Motor neuron (in vitro differentiated cells): ENCODE results near the gene VWA8. TPM values are rescaled to one million over a fixed set of nuclear protein-coding genes. Genes with fewer than 3 reads are reported as not detected.
"Not testable (repeated sequence)": the region's sequence is repeated elsewhere in the genome, so short reads cannot be mapped to it uniquely, and the experiment has no call there.

ENCODE experiments used
- ATAC-seq, 8 experiments: fragments of 200-7000 bp; cut with Tn5 transposase; replicated peaks in 6 of 8; 2 replicates each; pipeline ENCODE4 v1.8.0; 2021; ENCODE audit warnings: mild to moderate bottlenecking in 8 of 8, moderate library complexity in 8 of 8
- H3K27ac ChIP-seq, 2 donors: fragments of 250-450 bp; sonication (Bioruptor Pico); 2 replicates each; pipeline ENCODE4 v1.9.0; 2021; ENCODE audit warnings: antibody characterized with exemption in 2 of 2, mild to moderate bottlenecking in 2 of 2, moderate library complexity in 1 of 2
- H3K4me1 ChIP-seq, 2 donors: fragments of 250-450 bp; sonication (Bioruptor Pico); replicated peaks in 1 of 2; 2 replicates each; pipeline ENCODE4 v1.6.1; 2021; ENCODE audit warnings: antibody characterized with exemption in 2 of 2, mild to moderate bottlenecking in 2 of 2, moderate library complexity in 1 of 2
- H3K4me3 ChIP-seq, 5 donors: fragments of 250-450 bp; sonication (Bioruptor Pico); 2 replicates each; pipeline ENCODE4 v1.9.0; 2021; ENCODE audit warnings: antibody characterized with exemption in 5 of 5, mild to moderate bottlenecking in 5 of 5, moderate library complexity in 4 of 5
- WGBS, 10 experiments: fragments of 450-650 bp; shearing (Covaris generic); methylation state at CpG; one replicate each; pipeline ENCODE4 v1.0.0; 2022; 5-methylcytosine and 5-hydroxymethylcytosine counted together
- in situ Hi-C, 9 experiments: fragments of 400-800 bp; cut with MboI; loops; one replicate each; pipeline ENCODE4 v1.15.0; 2021; ENCODE audit warnings: low sequenced_read_pairs in 9 of 9, low pct_unique_long_range_greater_than_20kb in 2 of 9; ENCODE audit not compliant: unreplicated experiment in 9 of 9
- total RNA-seq, 8 experiments: library from RNA; unstranded; fragments of 300-600 nt; gene quantifications; 2 replicates each; pipeline versions ENCODE4 v1.2.3 to v1.2.4, GENCODE V29; 2022

The VWA8 gene
- total RNA-seq, 8 experiments from 2014 or later = 9.1 to 31.7 (median 11.8) TPM

DNA sequence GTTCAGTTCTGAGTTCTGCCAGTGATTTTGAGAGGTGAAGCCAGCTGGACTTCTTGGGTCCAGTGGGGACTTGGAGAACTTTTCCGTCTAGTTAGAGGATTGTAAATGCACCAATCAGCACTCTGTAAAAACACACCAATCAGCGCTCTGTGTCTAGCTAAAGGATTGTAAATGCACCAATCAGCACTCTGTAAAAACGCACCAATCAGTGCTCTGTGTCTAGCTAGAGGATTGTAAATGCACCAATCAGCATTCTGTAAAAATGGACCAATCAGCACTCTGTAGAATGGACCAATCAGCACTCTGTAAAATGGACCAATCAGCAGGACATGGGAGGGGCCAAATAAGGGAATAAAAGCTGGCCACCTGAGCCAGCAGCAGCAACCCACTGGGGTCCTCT lies 418.1 kb downstream of the VWA8 start:
- WGBS, 10 experiments = 100% methylated on average over 1 of the region's 3 CpGs; no CpG with 5 or more reads in 8 of the 10 experiments
- H3K4me1 ChIP-seq, H3K27ac ChIP-seq, in situ Hi-C loops, H3K4me3 ChIP-seq, ATAC-seq: not testable (repeated sequence)

DNA sequence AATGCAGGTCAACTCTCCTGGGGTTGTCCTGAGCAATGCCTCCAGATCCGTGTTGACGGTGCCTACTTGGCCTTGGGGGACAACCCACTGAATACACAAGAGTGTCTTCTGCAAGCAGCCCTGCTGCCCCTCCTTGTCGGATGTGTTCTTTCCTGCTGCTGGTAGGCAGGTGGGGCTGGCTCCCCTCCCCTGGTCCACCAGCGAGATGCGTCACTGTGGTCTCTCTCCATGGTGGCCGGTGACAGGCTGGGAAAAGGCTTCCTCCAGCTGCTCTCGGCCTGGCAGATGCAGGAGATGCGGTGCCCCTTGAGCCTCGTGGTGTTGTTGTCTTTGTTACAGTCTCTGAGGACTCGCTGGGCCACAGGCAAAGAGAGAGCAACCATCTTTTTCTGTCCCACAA lies 418.6 kb downstream of the VWA8 start:
- no peak overlapping the region for H3K27ac ChIP-seq
- peaks cover 5% of the 10 kb centered on the region in 2 donors for H3K4me1 ChIP-seq
- no peak for ATAC-seq
- WGBS, 10 experiments = 30 to 100% (median 90%) methylated on average over 1 to 4 of the region's 10 CpGs; no CpG with 5 or more reads in 3 of the 10 experiments
- no peak overlapping the region for H3K4me3 ChIP-seq
- in situ Hi-C loops = no loop called here

DNA sequence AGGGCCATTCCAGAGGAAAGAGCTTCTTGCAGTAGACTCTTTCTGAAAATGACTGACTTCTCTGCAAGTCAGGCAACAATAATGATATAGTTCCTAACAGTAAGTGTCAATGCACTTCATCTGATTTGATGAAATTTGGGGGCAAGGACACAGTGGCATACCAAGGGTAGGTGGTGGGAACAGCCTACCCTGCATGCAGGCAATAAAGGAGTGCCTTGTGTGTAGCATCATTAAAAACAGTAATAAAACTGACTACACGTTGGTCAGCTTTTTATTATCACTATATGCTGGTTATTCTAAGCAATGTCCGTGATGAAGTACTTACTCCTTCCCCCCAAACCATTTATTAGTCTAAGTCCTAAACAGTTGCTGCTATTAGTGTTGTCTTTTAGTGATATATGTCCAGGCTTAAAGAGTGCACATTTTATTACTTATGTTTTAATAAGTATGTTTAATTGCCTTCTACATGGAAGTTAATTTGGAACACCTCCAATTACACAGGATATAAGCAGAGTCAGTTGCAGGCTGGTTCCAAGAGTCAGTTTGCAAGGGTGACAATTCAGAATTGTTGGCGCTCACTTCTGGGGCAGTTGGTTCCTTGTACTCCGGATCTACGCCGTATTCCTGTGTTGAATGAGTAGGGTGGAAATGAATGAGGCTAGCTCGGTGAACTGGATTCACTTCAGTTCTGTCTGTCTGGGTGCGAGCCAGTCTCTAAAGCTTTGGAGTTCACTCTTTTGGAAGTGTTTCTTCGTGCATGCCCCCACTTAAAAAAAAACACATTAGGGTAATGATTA lies 419.6 kb downstream of the VWA8 start:
- ATAC-seq = no peak
- Histone ChIP-seq H3K27ac (no peak overlapping the region), H3K4me1 (no peaks in the 10 kb centered on the region), H3K4me3 (no peak overlapping the region)
- in situ Hi-C loops = no loop called here
- 59 to 96% (median 85%) methylated on average over 2 to 8 of the region's 9 CpGs; no CpG with 5 or more reads in 1 of the 10 experiments for WGBS, 10 experiments

DNA sequence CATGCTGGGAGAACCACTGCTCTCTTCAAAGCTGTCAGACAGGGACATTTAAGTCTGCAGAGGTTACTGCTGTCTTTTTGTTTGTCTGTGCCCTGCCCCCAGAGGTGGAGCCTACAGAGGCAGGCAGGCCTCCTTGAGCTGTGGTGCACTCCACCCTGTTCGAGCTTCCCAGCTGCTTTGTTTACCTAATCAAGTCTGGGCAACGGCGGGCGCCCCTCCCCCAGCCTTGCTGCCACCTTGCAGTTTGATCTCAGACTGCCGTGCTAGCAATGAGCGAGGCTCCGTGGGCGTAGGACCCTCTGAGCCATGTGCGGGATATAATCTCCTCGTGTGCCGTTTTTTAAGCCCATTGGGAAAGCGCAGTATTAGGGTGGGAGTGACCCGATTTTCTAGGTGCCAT lies 420.7 kb downstream of the VWA8 start:
- H3K27ac ChIP-seq, H3K4me1 ChIP-seq, in situ Hi-C loops, ATAC-seq, H3K4me3 ChIP-seq: not testable (repeated sequence)
- 26 to 75% methylated on average over 4 to 5 of the region's 13 CpGs; no CpG with 5 or more reads in 8 of the 10 experiments for WGBS, 10 experiments

DNA sequence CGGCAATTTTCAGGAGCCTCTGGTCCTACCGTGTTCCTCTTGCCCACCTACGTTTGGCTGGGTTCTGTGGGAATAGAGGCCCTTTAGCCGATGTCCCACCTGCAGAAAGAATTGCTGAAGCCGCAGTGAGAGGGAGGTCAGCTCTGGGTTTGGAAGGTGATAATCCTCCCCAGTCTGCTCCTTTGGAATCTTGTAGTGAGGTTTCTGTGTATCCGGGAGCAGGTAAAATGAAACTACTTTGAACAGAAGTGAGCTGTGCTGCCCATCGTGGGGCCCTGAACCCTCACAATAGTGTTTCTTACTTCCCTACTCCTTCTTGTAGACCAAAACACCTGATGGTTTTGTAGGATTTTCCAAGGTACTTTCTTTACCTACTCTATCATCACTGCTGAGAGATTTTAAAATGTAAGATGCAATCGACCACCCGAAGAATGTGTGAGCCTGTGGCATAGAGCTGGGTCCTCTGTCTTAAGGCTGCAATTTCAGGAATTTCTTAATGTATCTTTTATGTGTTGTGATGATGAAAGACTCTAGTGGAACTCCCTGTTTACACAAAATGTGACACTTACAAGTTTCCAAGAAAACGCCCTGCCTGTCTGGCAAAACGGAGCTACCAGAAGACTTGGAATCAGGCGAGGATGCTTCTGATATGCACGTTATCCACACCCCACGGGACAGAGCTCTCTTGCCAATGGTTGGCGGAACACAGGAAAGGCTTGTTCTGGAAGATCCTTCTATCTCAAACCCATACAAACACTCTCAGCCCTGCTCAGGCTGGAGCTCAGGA lies 427.4 kb downstream of the VWA8 start:
- WGBS, 10 experiments = 0 to 96% (median 70%) methylated on average over 1 to 12 of the region's 15 CpGs
- H3K4me3 ChIP-seq = no peak overlapping the region
- in situ Hi-C loops = no loop called here
- H3K4me1 ChIP-seq = no peaks in the 10 kb centered on the region
- no peak overlapping the region for H3K27ac ChIP-seq
- ATAC-seq = peak in 3 of 8 experiments; percentile 68 to 98 (median 98)

DNA sequence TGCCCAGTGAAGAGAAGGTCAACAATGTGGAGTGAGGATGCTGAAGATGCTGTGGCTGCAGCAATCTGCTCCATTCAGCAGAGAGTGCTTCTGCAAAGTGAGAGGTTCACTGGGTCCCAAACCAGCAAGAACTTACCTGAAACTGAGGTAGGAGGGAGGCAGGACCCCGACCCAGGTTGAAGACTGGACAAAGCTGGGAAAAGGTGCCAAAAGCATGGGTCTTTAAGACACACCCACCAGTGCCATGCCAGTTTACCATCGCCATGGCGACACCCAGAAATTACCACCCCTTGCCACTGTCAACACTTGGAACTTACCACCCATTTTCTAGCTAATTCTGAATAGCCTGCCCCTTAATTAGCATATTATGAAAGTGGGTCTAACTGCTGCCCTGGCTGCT lies 432.9 kb downstream of the VWA8 start:
- in situ Hi-C loops = no loop called here
- Histone ChIP-seq H3K4me3 (no peak overlapping the region), H3K4me1 (no peaks in the 10 kb centered on the region), H3K27ac (no peak overlapping the region)
- 10 to 90% (median 61%) methylated on average over 1 to 3 of the region's 3 CpGs; no CpG with 5 or more reads in 4 of the 10 experiments for WGBS, 10 experiments
- no peak for ATAC-seq

DNA sequence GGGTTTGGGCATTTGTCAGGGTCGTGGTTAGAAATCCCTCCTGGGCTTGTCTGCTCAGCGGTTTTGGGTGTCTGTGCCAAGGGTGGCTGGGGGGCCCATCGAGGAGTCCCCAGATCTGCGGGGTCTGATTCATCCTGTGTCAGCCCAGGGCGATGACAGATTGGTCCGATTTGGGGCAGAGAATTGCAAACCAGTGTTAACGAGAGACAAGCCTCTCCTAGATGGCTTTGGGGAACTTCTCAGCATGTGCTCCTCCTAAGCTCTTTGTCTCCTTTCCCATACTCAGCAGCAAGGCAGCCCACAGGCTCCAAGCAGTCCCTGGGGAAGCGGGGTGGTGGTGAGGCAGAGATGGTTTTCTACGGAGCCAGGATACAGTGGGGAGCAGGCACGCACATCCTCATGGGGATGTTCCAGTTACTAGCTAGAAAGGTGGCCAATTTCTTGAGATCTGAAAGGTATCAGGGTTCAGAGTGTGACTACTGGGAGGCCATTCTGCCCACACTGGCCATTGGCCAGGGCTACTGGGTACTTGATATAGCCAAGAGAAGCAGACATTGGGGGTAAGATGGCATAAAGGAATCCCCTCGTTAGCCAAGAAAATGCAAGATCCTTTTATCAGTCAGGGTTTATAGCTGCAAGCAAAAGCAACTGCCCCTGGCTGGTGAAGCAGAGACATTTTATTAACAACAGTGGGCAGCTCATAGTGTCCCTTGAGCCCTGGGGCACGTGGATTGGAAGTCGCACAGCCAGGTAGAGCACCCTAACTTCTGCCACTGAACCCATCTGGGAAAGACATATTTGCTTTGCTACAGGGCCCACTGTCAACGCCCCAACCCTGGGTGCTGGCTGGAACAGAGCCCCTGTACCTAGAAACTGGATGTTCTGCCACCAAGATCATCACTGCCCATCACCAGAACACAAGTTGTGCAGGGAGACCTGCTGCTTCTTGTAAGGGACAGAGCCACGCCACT lies 440.0 kb downstream of the VWA8 start:
- Histone ChIP-seq H3K4me1 (no peaks in the 10 kb centered on the region), H3K27ac (no peak overlapping the region), H3K4me3 (no peak overlapping the region)
- WGBS, 10 experiments = 56 to 86% (median 75%) methylated on average over 1 to 6 of the region's 15 CpGs; no CpG with 5 or more reads in 3 of the 10 experiments
- ATAC-seq = peak in 1 of 8 experiments; percentile 55
- in situ Hi-C loops = no loop called here

DNA sequence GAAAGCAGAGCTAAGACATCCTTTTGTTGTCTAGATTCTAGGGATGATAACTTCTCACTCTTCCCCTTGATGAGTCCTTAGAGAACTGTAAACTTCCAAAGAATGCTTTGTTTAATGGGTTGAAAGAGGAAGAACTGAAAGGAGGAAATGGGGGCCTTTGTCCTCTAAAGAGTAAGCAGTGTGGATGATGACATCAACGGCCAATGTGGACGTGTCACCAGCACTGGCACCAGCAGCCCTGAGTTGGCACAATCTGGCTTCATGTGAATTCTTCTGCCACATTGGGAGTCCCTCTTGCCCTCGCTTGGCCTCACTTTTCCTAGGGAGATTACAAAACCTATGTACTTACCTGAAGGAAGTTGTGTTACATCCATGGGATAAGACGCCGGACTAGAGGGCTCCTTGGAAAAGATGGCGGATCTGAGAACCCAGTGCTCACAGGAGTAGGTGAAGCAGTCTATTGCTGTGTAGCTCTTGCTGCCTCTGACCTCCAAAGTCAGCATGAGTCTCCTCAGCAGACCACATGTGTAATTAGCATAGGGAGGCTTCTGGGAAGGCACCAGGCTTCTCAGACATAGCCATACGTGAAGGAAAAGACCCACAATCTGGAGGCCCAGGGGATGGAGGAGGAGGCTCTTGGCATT lies 440.8 kb downstream of the VWA8 start:
- Histone ChIP-seq H3K4me1 (no peaks in the 10 kb centered on the region), H3K4me3 (no peak overlapping the region), H3K27ac (no peak overlapping the region)
- peak in 1 of 8 experiments; percentile 76 for ATAC-seq
- in situ Hi-C loops = no loop called here
- WGBS, 10 experiments = 71 to 100% (median 95%) methylated on average over 1 to 7 of the region's 7 CpGs; no CpG with 5 or more reads in 2 of the 10 experiments

Other genes with a start within 250 kb of the VWA8 start
- 10 to 100 TPM in 3 of 8 experiments, 1 to 10 TPM in 5; 4.7 to 14.9 (median 7.4) TPM for gene DGKH, start 87.5 kb upstream of the VWA8 start, total RNA-seq